ENCODE measurements around the gene XRCC6.

The XRCC6 gene

DNA sequence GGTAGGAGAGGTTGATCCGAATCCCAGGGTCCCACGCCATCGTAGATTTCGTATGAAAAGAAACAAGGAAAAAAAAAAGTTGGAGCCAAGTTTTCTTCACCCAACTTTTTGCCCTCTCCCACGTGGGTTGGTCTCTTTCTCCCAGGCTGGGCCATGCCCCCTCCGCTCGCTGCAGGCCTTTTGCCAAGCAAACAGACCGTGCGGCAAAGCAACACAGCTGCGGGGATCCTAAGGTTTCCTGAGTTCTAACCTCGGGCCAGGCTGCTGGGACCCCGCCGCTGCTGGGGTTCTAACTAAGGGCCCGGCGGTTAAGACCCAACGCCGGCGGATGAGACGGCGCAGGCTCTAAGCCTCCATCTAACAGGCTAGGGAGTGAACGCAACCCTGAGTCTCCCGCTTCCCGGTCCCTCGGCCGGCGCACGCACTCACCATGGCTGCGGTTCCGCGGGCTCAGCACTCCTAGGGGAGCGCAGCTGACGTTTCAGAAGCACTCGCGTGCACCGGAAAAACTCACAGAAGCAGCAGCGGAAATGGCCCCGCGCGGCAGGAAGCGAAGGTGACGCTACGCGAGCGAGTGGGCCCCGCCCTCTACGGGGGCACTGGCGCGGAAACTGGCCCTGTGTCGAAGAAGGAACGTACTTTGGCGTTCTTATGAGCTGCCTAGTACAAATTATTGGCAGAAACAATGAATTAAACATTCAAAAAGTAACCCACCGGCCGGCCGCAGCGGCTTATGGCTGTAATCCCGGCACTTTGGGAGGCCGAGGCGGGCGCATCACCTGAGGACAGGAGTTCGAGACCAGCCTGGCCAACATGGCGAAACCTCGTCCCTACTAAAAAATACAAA is 67.5 kb downstream of the XRCC6 start, which contains the start of gene SNU13:
Gene SNU13, minus strand, starts transcription at position 503 of the 847 bp plus-strand sequence. Its CDS starts 71 bp downstream, at position 432.
- peak; percentile 68 to 76 for DNase-seq

DNA sequence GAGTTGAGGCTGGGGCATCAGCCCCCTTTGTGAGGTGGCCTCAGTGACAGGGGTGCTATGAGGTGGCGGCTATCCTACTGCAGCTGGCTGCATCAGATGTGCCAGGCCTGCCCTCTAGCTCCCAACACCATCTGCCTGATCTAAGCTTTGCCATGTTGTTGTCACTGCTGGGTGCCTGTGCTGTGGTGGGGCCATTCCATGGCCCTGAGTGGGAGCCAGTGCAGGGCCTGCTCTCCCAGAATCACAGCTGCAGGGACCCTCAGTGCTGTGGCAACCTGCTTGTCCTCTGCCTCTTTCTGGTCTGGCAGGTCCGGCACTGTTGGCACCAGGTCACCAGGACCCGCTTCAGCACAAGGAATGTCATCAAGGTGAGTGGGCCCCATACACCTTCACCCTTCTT is 69.4 kb downstream of the XRCC6 start:
- DNase-seq = no peak

DNA sequence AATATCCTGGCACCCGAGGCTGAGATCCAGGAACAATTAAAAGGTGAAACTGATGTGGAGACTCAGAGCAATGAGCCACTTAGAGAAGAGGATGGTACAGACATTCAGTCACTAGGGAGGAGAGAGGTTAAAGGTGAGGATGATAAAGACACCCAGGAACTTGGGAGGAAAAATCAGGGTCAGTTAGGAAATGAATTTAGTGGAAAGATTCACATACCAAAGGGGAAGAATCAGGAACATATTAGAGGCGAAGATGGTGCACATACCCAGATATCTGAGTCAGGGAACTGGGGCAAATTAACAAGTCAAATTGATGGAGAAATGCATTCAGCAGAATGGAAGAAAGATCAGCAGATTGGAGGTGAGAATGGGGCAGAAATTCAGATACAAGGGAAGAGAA is 74.1 kb downstream of the XRCC6 start:
- DNase-seq = no peak

DNA sequence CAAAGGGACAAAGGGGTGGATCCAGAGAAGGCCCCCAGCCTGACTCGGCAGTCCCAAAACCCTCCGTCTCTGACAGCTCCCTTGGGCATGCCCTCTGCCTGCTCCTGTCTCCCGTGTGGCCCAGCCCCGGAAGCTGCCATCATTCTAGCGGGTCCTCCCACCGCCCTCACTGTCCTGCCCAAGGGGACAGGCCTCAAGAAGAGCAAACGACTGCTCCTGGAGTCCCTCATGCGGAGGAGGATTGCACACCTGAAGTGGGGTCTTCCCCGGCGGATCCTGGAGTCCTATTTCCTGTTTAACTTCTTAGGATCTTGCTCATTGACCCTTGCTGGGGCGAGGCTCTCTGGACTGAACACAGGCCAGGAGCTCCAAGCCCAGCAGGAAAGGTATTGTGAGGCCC is 75.6 kb downstream of the XRCC6 start:
- no peak for DNase-seq

DNA sequence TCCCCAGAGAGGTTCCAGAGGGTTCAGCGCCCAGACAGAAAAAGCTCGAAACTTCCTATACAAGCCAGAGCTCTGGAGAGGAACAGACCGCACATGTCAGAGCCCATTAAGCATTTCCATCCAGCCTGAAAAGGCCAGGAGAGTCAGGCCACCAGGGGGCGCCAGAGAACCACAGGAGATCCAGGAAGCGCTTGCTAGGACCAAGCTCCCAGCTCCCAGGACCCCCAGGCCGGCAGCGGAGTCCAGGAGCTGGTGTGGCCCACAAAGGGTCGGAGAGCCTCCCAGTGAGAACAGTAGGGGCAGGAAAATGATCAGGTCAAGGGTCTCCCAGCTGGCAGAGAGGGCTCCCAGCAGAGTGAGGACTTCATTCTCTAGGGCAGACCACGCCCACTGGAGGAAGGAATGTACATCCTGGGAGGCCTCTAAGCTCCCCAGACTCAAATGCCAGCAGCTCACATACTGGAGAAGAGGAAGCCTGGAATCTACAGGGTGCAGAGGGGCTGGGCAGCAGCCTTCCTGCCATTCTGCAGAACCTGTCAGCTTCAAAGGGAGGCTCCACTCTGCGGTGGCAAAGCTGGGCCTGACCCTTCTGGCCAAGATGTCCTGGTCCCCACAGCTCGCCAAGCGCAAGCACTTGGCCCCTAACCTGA is 76.2 kb downstream of the XRCC6 start:
- peak; percentile 21 to 85 for DNase-seq

DNA sequence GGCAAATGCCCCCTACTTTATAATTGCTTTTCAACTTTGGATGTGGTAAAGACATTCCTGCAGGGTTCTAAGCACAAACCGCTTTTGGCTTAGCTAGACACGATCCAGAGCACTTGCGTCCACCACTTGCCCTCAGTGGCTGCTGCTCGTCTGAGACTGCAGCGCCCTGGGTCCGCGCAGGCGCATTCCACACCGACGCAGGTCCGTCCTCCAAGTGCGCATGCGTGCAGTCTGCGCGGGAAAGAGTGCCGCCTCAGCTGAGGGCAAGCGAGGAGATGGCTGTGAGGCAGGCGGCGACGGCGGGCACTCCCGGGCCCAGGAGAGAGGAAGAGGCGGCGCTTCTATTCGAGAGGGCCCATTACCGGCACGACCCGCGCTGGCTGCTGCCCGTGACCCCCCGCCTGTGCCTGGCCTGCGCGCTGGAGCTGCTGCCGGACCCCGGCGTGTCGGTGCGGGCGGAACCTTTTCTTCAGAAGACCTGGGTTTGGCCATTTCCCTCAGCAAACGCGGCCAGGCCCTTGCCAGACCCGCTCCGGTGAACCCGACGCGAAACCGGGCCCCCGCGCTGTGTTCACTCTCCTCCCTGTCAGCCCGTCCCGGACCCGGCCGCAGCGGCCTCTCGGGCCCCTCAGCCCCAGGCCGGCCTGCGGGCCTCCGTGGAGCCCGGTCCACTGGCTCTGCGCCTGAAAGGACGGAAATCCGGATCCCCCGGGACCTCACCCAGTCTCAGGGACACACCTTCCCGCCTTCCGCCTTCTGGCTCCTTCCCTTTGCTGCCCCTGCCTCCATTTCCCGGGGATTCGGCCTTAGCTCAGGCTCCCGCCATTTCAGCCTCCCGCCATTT is 78.4 kb downstream of the XRCC6 start, which contains the start of gene MEI1:
Gene MEI1, plus strand, starts transcription at position 240 of the 844 bp plus-strand sequence. Its CDS starts 36 bp downstream, at position 276.
- DNase-seq = peak; percentile 34 to 79

DNA sequence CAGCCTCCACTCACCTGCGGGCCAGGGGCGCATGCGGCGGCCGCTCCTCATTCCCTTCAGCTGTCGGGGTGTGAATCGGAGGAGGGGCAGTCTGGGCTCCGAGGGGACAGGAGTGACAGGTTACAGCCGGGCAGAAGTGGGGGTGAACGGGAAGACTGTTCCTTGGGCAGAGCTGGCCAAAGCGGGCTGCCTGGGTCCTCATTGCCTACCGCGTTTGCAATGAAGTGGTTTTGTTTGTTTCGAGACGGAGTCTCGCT is 78.9 kb downstream of the XRCC6 start:
- no peak for DNase-seq

DNA sequence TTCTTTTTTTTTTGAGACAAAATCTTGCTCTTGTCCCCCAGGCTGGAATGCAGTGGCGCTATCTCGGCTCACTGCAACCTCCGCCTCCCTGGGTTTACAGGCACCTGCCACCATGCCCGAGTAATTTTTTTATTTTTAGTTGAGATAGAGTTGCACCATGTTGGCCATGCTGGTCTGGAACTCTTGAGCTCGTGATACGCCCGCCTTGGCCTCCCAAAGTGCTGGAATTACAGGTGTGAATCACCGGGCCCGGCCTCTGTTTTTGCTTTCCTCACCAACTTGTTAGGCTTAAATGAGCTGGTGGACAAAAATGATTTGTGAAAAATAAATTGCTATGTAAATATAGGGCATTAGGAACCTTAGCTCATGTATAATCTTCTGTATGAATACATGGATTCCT is 81.7 kb downstream of the XRCC6 start:
- no peak for DNase-seq

DNA sequence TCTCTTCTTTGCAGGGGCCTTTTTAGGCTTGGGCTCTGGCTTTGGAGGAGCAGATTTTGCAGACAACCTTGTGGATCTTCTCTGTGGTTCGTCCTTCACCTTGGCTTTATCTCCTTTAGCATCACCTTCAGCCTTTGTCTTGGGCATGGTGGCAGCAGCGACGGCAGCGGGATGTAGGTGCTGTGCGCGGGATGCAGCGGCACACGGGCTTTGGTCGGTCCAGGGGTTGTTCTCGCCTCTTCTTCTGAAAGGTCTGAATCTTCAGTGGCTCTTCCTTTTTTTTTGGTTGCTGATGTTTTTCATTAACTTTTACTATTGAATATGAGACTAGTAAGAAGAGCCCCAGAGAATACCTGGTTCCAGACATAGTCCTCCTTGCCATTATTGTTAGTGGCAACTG is 88.2 kb downstream of the XRCC6 start:
- no peak for DNase-seq

DNA sequence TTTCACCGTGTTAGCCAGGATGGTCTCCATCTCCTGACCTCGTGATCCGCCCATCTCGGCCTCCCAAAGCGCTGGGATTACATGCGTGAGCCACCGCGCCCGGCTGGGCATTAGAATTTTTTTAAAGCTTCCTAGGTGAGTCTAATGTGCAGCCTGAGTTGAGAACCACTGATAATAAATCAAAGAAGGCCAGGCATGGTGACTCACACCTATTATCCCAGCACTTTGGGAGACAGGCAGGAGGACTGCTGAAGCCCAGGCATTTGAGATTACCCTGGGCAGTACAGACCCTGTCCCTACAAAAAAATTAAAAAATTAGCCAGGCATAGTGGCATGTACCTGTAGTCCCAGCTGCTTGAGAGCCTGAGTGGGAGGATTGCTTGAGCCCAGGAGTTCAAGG is 91.9 kb downstream of the XRCC6 start:
- DNase-seq = no peak
